Right renal cortex interstitium (tissue), 3 donors: ENCODE results near the gene EPOP. TPM values are rescaled to one million over a fixed set of nuclear protein-coding genes. Genes with fewer than 3 reads are reported as not detected.

Experiments
- DNase-seq, 3 donors: peaks; one replicate each; pipeline ENCODE4 v3.0.0-alpha.2; 2013; ENCODE audit warnings: low read depth in 3 of 3, low spot score in 2 of 3
- polyA plus RNA-seq, 3 donors: library from polyadenylated mRNA; unstranded; fragments of 120-200 nt; gene quantifications; one replicate each; pipeline ENCODE4 v1.2.1, GENCODE V29; 2013; ENCODE audit not compliant: insufficient read length in 3 of 3

EPOP gene
- polyA plus RNA-seq, 3 donors, result 1.2 to 1.4 (median 1.3) TPM

- DNase-seq, result no peak
These were observed 31.9 kb upstream of the EPOP start for GRCh38 chr17:38706505-38707216.

- no peak for DNase-seq
These were observed 31.2 kb upstream of the EPOP start for GRCh38 chr17:38705803-38706504.

GRCh38 chr17:38705523-38705802 is 30.7 kb upstream of the EPOP start:
- DNase-seq, result no peak

- no peak for DNase-seq
These were observed 30.1 kb upstream of the EPOP start, which contains the start of gene MLLT6 for GRCh38 chr17:38704606-38705522. TSS of gene MLLT6 (plus strand) at chr17:38705273. CDS start at chr17:38705633, 360 bp downstream.

GRCh38 chr17:38703742-38704605 is 29.2 kb upstream of the EPOP start:
- no peak for DNase-seq

GRCh38 chr17:38702916-38703741 is 28.4 kb upstream of the EPOP start:
- no peak for DNase-seq

- no peak for DNase-seq
These were observed 27.6 kb upstream of the EPOP start for GRCh38 chr17:38702166-38702915.

- DNase-seq, result no peak
These were observed 26.9 kb upstream of the EPOP start for GRCh38 chr17:38701504-38702165.

- no peak for DNase-seq
These were observed 24.0 kb upstream of the EPOP start for GRCh38 chr17:38698760-38699159.

- no peak for DNase-seq
These were observed 22.5 kb upstream of the EPOP start for GRCh38 chr17:38697061-38697820.

- DNase-seq, result no peak
These were observed 19.1 kb upstream of the EPOP start for GRCh38 chr17:38693700-38694329.

- no peak for DNase-seq
These were observed 16.4 kb upstream of the EPOP start for GRCh38 chr17:38691154-38691553.

- DNase-seq, result no peak
These were observed 15.6 kb upstream of the EPOP start for GRCh38 chr17:38690386-38690785.

GRCh38 chr17:38687286-38687685 is 12.5 kb upstream of the EPOP start:
- no peak for DNase-seq

GRCh38 chr17:38685491-38685890 is 10.7 kb upstream of the EPOP start:
- DNase-seq, result no peak

- DNase-seq, result no peak
These were observed 6.3 kb upstream of the EPOP start for GRCh38 chr17:38681096-38681495.

- DNase-seq, result no peak
These were observed 3.1 kb upstream of the EPOP start for GRCh38 chr17:38677819-38678218.
